Activated T-cell treated with anti-CD3 and anti-CD28 coated beads, Interleukin-2, amount 50 U/mL, for 72 hours (primary cell): ENCODE measurements around the gene BTBD19. TPM values are rescaled to one million over a fixed set of nuclear protein-coding genes. Genes with fewer than 3 reads are reported as not detected.

Experiments used
- ATAC-seq, 2 donors: fragments of 150-1000 bp; cut with Tn5 transposase; replicated peaks in 1 of 2; 2 replicates each; pipeline ENCODE4 v1.10.0; 2021; ENCODE audit warnings: moderate library complexity in 2 of 2, mild to moderate bottlenecking in 1 of 2
- DNase-seq, 2 donors: peaks; one replicate each; pipeline ENCODE4 v3.0.0; 2021 to 2022; ENCODE audit warnings: mixed read lengths in 1 of 2
- H3K27ac Mint-ChIP-seq: one replicate; pipeline ENCODE4 v1.8.0; 2022; ENCODE audit warnings: mild to moderate bottlenecking, moderate library complexity, mixed read lengths
- H3K27me3 Mint-ChIP-seq: one replicate; pipeline ENCODE4 v1.8.0; 2022; ENCODE audit warnings: low read depth, mixed read lengths
- H3K36me3 Mint-ChIP-seq, 2 donors: one replicate each; pipeline ENCODE4 v1.8.0; 2022; ENCODE audit warnings: mixed read lengths in 2 of 2, mild to moderate bottlenecking in 1 of 2; ENCODE audit not compliant: insufficient read depth in 2 of 2
- H3K4me1 Mint-ChIP-seq: one replicate; pipeline ENCODE4 v1.8.0; 2022; ENCODE audit warnings: low read depth, mixed read lengths
- H3K4me3 Mint-ChIP-seq, 2 donors: one replicate each; pipeline ENCODE4 v1.8.0; 2022; ENCODE audit warnings: mild to moderate bottlenecking in 2 of 2, mixed read lengths in 2 of 2, moderate library complexity in 2 of 2
- H3K9me3 Mint-ChIP-seq, 2 donors: one replicate each; pipeline ENCODE4 v1.8.0; 2022; ENCODE audit warnings: mixed read lengths in 2 of 2
- total RNA-seq, 2 donors: library from RNA; stranded (reverse); gene quantifications; one replicate each; pipeline ENCODE4 v1.2.3, GENCODE V29; 2022

The BTBD19 gene
- total RNA-seq, 2 donors from 2014 or later, result 9.4 to 16.8 TPM

DNA sequence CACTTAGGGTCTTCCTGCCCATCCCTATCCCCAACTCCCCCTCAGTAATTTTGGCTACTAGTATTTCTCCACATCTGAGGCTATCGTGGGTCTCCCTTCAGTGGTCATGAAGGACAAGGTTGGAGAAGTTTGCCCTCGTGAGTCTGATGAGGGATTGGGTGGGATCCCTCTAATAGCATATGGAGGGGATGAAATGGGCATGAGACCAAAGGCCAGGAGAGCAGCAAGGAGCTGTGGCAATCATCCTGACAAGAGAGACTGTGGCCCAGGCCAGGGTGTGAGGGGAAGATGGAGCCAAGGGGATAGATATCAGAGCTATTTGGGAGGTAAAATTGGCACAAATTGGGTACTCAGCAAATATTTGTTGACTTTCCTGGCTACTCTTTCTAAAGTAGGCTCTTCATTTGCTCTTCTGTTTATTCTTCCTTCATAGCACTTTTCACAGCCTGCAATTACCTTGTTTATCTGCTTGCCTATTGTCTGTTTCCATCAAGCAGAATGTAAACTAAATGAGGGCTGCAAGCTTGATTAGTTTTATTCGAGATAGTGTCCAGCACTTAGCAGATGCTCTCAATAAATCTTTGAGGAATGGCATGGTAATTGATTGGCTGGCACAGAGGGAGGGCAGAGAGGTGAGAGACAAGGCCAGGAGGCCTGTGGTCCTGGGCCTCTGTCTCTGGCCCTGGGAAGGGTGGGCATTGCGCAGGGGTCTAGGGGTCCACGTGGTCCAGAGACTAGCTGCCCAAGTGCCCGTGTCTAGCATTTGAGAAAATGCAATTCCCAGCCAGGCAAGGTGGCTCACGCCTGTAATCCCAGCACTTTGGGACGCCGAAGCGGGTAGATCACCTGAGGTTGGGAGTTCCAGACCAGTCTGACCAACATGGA lies 9.6 kb upstream of the BTBD19 start:
- no peaks in the 10 kb centered on the region for H3K27me3 Mint-ChIP-seq
- H3K4me3 Mint-ChIP-seq, result peak overlapping the region; percentile 93 to 98
- H3K4me1 Mint-ChIP-seq, result peaks cover 44% of the 10 kb centered on the region
- H3K27ac Mint-ChIP-seq, result peak overlapping the region; percentile 91
- peaks cover 13 to 16% of the 10 kb centered on the region in 2 donors for H3K36me3 Mint-ChIP-seq
- no peaks in the 10 kb centered on the region for H3K9me3 Mint-ChIP-seq
- DNase-seq (no peak), ATAC-seq (no peak)

DNA sequence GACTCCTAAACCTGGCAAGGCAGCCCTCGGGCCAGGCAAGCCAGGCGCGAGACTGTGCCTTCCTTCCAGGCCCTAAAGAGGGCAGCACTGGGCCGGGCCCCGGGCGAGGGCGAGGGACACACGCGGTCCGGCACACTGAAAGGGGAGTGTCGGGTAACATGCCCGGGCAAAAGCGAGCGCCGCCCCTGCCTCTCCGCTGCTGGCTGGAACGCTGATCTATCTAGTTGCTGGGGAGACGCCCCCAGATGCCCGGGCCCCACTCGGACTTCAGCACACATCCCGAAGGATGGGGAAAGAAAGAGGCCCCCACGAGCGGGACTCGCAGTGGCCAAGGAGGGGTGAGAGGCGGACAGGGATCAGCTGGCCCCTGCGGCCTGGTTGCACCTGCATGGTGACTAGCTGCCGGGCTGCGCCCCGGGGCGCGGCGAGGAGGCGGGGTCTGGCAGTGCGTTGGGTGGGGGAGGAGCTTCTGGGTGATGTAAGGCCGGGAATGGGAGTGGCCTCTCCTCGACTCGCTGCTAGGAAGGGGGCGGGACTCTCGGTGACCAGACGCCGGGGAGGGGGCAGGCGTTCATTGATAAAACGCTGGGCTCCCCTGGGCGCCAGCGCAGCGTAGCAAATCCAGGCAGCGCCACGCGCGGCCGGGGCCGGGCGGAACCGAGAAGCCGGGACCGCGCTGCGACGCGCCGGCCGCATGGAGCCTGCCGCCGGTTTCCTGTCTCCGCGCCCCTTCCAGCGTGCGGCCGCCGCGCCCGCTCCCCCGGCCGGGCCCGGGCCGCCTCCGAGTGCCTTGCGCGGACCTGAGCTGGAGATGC lies 8.3 kb upstream of the BTBD19 start, which contains the start of gene PLK3:
PLK3 (plus strand) TSS at position 608 of the 815 bp plus-strand sequence; CDS start at position 695, 87 bp downstream.
- ATAC-seq (peak; percentile 80 to 81), DNase-seq (peak; percentile 99)
- H3K27me3 Mint-ChIP-seq, result no peaks in the 10 kb centered on the region
- H3K36me3 Mint-ChIP-seq, result peaks cover 13 to 26% of the 10 kb centered on the region in 2 donors
- H3K4me3 Mint-ChIP-seq, result peak within 1 kb of the TSS; percentile 93 to 98
- H3K4me1 Mint-ChIP-seq, result peaks cover 55% of the 10 kb centered on the region
- peak within 1 kb of the TSS; percentile 91 for H3K27ac Mint-ChIP-seq
- H3K9me3 Mint-ChIP-seq, result no peaks in the 10 kb centered on the region

DNA sequence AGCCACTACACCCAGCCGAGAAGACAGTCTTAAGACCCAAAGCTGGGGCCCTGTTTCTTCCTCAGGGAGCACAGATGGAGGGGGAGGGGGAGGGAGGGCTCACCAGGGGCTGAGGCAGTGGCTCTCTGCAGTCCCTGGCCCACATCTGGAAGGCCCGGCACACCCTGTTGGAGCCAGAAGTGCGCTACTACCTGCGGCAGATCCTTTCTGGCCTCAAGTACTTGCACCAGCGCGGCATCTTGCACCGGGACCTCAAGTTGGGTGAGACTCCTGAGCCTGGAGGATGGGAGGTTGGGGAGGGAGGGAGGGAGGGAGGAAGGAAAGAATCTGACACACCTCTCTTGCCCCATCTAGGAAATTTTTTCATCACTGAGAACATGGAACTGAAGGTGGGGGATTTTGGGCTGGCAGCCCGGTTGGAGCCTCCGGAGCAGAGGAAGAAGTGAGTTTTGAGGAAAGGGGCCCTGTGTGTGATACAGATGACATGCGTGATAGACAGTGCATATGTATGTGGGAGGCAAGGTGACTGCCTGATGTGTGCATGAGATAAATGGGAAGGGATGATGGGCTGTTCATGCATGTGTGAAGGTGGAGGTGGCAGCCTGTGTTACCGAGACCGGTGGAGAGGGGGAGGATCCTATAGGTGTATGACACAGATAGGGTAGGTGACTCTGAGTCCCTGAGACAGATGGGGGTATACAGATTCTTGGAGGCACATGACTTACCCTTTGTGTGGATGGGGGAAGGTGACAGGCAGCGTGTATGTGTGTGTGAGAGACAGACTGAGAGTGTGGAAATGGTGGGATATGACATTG lies 6.6 kb upstream of the BTBD19 start:
- Mint-ChIP-seq H3K27me3 (no peaks in the 10 kb centered on the region), H3K9me3 (no peaks in the 10 kb centered on the region), H3K36me3 (peaks cover 16 to 28% of the 10 kb centered on the region in 2 donors), H3K4me3 (peak overlapping the region; percentile 88 to 93), H3K27ac (peak overlapping the region; percentile 59), H3K4me1 (peaks cover 66% of the 10 kb centered on the region)
- peak; percentile 6 for ATAC-seq
- DNase-seq, result no peak

DNA sequence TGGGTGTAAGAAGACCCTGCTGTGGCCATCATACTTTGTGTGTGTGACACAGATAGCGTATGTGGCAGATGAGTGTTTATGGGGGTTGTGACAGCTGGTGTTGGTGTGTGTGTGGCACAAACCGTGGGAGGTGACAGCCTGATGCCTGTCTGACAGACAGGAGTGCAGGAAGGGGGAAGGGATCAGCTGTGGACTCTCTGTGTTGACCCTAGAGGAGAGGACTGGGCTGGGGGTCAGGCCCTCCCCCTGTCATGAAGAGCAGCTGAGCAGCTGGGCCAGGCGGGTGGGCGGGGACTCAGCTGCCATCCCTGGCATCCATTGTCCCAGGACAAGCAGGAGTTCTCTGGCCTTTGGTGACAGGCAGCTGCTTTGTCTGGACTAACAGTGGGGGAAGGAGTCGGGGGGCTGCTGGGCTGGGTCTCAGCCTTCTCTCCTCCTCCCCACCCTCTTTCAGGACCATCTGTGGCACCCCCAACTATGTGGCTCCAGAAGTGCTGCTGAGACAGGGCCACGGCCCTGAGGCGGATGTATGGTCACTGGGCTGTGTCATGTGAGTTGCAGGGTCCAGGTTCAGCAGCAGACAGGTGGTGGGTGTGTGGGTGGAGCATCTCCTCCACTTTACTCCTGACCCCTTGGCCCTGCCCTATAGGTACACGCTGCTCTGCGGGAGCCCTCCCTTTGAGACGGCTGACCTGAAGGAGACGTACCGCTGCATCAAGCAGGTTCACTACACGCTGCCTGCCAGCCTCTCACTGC lies 5.8 kb upstream of the BTBD19 start:
- Mint-ChIP-seq H3K27me3 (no peaks in the 10 kb centered on the region), H3K36me3 (peaks cover 16 to 34% of the 10 kb centered on the region in 2 donors), H3K27ac (peak overlapping the region; percentile 78), H3K9me3 (no peaks in the 10 kb centered on the region), H3K4me1 (peaks cover 74% of the 10 kb centered on the region), H3K4me3 (peak overlapping the region; percentile 84 to 93)
- ATAC-seq (no peak), DNase-seq (no peak)

DNA sequence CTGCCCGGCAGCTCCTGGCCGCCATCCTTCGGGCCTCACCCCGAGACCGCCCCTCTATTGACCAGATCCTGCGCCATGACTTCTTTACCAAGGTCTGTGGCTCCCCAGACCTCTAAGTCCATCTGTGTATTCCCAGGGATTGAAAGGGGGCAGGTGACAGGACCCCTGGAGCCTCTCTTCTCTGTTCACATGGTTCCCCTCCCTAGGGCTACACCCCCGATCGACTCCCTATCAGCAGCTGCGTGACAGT lies 5.3 kb upstream of the BTBD19 start:
- DNase-seq (no peak), ATAC-seq (no peak)
- peaks cover 79% of the 10 kb centered on the region for H3K4me1 Mint-ChIP-seq
- peak overlapping the region; percentile 84 to 93 for H3K4me3 Mint-ChIP-seq
- H3K27me3 Mint-ChIP-seq, result no peaks in the 10 kb centered on the region
- H3K9me3 Mint-ChIP-seq, result no peaks in the 10 kb centered on the region
- peaks cover 16 to 35% of the 10 kb centered on the region in 2 donors for H3K36me3 Mint-ChIP-seq
- H3K27ac Mint-ChIP-seq, result peak overlapping the region; percentile 78

DNA sequence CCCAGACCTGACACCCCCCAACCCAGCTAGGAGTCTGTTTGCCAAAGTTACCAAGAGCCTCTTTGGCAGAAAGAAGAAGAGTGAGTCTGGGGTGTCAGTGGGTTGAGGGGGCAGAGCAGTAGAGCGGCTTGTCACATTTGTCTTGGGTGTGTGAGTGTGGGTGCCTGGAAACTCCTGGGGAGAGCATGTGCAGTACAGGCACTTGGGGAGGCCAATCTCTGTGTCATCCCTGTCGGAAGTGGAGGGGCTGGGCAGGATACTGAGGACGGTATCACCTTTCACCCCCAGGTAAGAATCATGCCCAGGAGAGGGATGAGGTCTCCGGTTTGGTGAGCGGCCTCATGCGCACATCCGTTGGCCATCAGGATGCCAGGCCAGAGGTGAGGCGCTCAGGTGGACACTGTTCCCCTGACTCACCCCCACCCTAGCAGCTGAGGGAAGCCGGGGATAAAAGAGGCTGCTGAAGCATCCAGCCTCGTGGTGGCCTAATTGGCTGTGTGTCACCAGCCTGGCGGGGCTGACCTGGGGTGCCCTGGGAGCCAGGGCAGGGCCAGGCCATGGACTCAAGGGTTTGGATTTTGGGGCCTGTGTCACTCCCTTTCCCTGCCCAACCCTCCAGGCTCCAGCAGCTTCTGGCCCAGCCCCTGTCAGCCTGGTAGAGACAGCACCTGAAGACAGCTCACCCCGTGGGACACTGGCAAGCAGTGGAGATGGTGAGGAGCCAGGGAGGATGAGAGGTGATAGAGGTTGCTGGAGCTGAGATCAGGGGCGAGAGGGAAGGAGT lies 4.8 kb upstream of the BTBD19 start:
- ATAC-seq, result no peak
- peaks cover 79% of the 10 kb centered on the region for H3K4me1 Mint-ChIP-seq
- no peak for DNase-seq
- no peaks in the 10 kb centered on the region for H3K9me3 Mint-ChIP-seq
- peak overlapping the region; percentile 84 to 93 for H3K4me3 Mint-ChIP-seq
- peaks cover 16 to 35% of the 10 kb centered on the region in 2 donors for H3K36me3 Mint-ChIP-seq
- H3K27ac Mint-ChIP-seq, result peak overlapping the region; percentile 78
- H3K27me3 Mint-ChIP-seq, result no peaks in the 10 kb centered on the region

DNA sequence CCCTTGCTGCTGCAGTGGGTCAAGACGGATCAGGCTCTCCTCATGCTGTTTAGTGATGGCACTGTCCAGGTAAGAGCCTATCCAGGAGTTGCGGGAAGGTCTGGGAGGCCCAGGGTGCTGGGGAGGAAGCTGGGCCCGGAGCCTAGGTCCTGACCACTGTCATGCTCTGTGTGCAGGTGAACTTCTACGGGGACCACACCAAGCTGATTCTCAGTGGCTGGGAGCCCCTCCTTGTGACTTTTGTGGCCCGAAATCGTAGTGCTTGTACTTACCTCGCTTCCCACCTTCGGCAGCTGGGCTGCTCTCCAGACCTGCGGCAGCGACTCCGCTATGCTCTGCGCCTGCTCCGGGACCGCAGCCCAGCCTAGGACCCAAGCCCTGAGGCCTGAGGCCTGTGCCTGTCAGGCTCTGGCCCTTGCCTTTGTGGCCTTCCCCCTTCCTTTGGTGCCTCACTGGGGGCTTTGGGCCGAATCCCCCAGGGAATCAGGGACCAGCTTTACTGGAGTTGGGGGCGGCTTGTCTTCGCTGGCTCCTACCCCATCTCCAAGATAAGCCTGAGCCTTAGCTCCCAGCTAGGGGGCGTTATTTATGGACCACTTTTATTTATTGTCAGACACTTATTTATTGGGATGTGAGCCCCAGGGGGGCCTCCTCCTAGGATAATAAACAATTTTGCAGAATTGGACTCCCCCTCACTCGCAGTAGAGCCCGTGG lies 2.9 kb upstream of the BTBD19 start:
- Mint-ChIP-seq H3K36me3 (peaks cover 16 to 36% of the 10 kb centered on the region in 2 donors), H3K27me3 (no peaks in the 10 kb centered on the region), H3K4me1 (peaks cover 83% of the 10 kb centered on the region), H3K9me3 (no peaks in the 10 kb centered on the region), H3K4me3 (peak overlapping the region; percentile 42 to 48), H3K27ac (peak overlapping the region; percentile 69)
- no peak for DNase-seq
- ATAC-seq, result no peak

DNA sequence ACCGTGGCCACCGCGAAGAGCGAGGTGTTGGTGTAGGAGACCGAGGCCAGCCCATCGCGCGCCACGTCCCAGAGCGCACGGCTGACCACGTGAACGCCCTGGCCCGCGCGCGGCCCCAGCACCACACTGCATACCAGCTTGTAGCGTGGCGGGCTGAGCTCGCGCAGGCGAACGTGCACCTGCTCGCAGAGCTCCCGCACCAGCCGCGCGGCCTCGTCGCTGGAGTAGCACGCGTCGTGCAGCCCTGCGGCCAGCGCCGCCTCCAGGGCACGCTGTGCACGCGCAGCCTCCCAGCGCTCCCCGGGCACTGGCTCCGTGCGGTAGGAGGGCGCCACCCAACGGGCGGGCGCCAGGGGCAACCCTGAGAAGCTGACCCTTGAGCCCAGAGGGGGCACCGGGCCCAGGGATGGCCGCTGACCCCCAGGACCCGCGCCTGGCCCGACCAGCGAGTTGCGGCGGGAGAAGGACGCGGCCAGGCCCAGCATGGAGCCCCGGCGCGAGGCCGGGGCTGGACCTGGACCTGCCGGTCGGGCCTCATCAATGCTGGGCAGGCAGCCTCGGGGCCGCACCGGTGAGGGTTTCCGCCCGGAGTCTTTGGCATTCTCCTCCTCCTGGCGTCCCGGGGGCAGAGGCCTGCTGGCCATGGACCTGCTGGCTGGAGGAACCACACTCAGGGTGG lies 2.2 kb upstream of the BTBD19 start:
- Mint-ChIP-seq H3K4me1 (peaks cover 90% of the 10 kb centered on the region), H3K36me3 (peaks cover 15 to 34% of the 10 kb centered on the region in 2 donors), H3K27me3 (no peaks in the 10 kb centered on the region), H3K27ac (no peak overlapping the region), H3K4me3 (peak overlapping the region in 1 of 2 donors; percentile 8), H3K9me3 (no peaks in the 10 kb centered on the region)
- DNase-seq (no peak), ATAC-seq (no peak)

DNA sequence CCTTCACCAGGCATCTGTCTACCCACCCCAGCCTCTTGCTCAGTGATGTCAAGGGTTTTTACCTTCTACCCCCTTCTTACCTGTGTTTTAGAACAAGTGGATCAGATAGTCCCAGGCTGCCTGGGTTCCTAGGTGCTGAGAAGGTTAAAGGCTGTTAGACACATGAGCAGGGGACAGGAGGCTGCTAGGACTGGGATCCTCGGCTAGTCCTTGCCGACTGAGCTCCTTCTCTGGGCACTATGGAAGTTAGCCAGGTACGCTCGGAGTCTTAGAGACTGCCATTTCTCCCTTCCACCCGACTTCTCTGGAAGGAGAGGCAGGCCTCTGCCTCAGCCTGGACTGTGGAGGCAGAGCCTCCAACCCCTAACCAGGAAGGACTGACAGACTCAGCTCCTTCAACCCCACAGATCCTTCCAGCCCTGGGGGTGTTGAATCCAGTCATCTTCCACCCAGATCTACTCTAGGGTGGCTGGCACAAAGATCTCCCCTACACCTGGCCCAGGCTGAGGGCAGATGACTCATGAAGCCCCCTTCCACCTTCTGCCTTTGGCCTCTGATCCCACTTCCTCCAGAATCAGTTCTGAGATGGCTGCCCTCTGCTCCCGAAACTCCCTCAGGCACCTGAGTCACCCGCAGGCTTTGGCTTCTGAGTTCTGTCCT lies 1.5 kb upstream of the BTBD19 start, which contains the start of gene DYNLT4:
DYNLT4 (minus strand) TSS at position 648 of the 660 bp plus-strand sequence. CDS start 683 bp downstream, outside the sequence.
- H3K36me3 Mint-ChIP-seq, result peaks cover 15 to 33% of the 10 kb centered on the region in 2 donors

DNA sequence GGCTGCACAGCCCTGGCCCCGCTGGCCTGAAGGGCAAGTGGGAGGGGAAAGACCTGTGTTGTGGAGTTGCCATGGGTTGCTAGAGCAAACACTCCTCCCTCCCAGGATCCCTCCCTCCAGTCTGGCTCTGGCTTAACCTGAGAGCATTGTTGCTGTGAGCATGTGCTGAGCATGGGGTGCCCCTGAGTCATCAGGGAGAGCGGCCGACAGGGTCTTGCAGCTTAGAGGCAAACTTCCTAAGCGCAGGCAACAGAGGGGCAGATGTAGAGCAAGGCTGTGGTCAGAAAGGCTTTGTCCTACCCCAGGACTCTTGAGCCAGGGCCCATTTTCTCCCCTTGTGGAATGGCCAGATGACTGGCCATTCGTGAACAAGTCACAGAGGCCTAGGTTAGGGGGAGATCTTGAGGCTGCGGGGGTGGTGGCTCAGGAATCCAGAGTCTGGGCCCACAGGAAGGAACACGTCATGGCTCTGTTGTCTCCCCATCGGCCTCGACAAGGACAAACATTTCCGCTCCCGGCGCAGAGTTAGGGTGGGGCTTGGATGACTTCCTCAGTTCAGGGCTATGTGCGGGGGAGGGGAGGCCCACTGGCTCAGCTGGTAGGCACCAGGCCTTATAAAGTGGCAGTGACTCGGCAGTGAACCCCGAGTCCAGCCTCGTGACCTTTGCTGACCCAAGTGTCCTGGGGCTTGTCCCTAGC lies 810 bp upstream of the BTBD19 start:
- DNase-seq, result peak; percentile 86 to 89
- H3K27ac Mint-ChIP-seq, result peak overlapping the region; percentile 94
- peaks cover 94% of the 10 kb centered on the region for H3K4me1 Mint-ChIP-seq
- H3K27me3 Mint-ChIP-seq, result no peaks in the 10 kb centered on the region
- H3K9me3 Mint-ChIP-seq, result no peaks in the 10 kb centered on the region
- peak; percentile 58 to 67 for ATAC-seq
- H3K36me3 Mint-ChIP-seq, result peaks cover 11 to 28% of the 10 kb centered on the region in 2 donors
- H3K4me3 Mint-ChIP-seq, result peak overlapping the region; percentile 84 to 99

More for the DNA sequence above, 1.5 kb upstream of the BTBD19 start, which contains the start of gene DYNLT4:
- H3K27ac Mint-ChIP-seq, result peak within 1 kb of the TSS; percentile 94
- H3K9me3 Mint-ChIP-seq, result no peaks in the 10 kb centered on the region
- H3K4me1 Mint-ChIP-seq, result peaks cover 94% of the 10 kb centered on the region
- no peaks in the 10 kb centered on the region for H3K27me3 Mint-ChIP-seq
- DNase-seq (no peak), ATAC-seq (peak in 1 of 2 donors; percentile 20)
- peak within 1 kb of the TSS; percentile 84 to 99 for H3K4me3 Mint-ChIP-seq
